Omental fat pad (tissue), 4 donors: ENCODE measurements around the gene SH3RF3. TPM values are rescaled to one million over a fixed set of nuclear protein-coding genes. Genes with fewer than 3 reads are reported as not detected.

Experiments
- ATAC-seq: fragments of 150-250 bp; one replicate; pipeline ENCODE4 v1.9.1; 2016; ENCODE audit warnings: mild to moderate bottlenecking, moderate library complexity; ENCODE audit not compliant: low FRiP score
- DNase-seq: peaks from one replicate; pipeline ENCODE4 v3.0.0-alpha.2; 2019; ENCODE audit warnings: low spot score
- CTCF ChIP-seq, 3 donors: fragments of 450-650 bp; IDR thresholded peaks; one replicate each; pipeline ENCODE4 v1.5.1; 2016 to 2017; ENCODE audit warnings: antibody characterized with exemption in 3 of 3, mild to moderate bottlenecking in 3 of 3, moderate library complexity in 2 of 3
- total RNA-seq, 4 donors: library from RNA; depleted of rRNA; stranded (reverse); fragments of >200 nt; gene quantifications; one replicate each; pipeline ENCODE4 v1.1.0, GENCODE V29; 2016

Gene SH3RF3
- total RNA-seq, 4 donors from 2014 or later, result 6.5 to 16.6 (median 8.6) TPM

- no peak for TF ChIP-seq CTCF (IDR thresholded peaks at IDR 0.05)
- no peak for DNase-seq
- ATAC-seq, result no peak
These were observed 201.1 kb downstream of the SH3RF3 start for GRCh38 chr2:109330056-109330455.

DNA sequence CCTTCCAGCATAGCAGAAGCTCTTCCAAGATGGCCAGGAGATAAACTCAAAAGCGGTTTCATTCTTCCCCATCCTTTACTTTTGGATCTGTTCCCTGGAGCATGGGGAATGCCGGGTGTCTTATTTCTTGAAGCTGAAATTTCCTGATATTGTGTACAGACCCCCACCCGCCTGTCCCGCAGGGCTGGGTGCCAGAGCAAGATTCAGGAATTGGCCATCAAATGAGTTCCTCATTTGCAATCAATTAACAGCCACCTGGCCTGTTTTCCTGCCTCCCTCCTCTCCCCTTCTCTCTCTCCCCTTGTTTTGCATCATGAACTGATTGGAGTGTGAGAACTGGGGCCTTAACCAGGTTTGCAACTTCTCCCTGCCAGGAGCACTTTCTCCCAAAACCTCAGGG is 202.1 kb downstream of the SH3RF3 start:
- TF ChIP-seq CTCF (IDR thresholded peaks at IDR 0.05), result no peak
- ATAC-seq (no peak), DNase-seq (no peak)

DNA sequence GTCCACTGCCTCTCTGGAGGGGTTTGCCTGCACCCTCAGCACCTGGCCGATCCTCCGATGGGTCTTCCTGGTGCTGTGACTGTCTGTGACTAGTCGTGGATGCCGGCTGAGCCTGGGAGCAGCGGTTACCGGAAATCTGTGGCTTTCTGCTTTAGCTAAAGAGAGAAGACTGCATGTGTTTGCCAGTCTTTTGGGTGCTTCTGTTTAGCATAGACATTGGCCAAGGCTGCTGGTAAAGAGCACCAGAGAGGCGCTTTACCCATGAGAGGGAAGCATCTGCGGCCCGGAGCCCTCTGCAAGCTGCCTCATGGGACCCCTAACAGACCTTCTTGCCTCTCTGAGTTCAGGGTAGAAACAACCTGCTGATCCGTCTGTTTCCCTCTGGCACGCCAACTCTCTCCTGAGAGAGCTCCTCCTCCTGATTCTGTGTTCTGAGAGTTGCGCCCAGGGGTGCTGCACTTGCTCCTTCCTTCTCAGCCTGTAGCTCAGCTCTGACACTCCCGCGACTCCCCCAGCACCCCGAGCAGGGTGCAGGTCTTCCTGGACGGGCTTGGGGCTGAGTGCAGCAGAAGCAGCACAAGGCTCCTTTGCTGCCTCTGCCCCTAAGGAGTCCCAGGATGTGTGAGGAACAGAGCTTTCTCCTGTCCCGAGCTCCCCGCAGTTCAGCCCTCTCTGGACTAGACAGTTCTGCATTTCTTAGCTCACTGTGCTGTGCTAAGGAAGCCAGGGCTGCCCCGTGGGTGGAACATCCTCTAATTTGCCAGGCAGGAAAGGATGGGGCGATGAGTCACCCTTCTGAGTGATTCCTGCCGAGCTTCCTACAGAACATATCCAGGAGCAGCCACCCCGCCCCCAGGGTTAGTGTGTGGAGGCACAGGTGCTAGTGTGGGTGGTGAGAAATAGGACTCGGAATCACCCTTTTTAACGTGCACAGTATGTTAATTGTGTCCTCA is 203.2 kb downstream of the SH3RF3 start:
- peak; percentile 96 for ATAC-seq
- TF ChIP-seq CTCF (IDR thresholded peaks at IDR 0.05), result no peak
- peak; percentile 89 for DNase-seq

- no peak for TF ChIP-seq CTCF (IDR thresholded peaks at IDR 0.05)
- ATAC-seq, result no peak
- DNase-seq, result no peak
These were observed 203.9 kb downstream of the SH3RF3 start for GRCh38 chr2:109332880-109333279.

- DNase-seq (no peak), ATAC-seq (no peak)
- TF ChIP-seq CTCF (IDR thresholded peaks at IDR 0.05), result no peak
These were observed 204.6 kb downstream of the SH3RF3 start for GRCh38 chr2:109333414-109334210.

GRCh38 chr2:109335631-109336176 is 206.7 kb downstream of the SH3RF3 start:
- TF ChIP-seq CTCF (IDR thresholded peaks at IDR 0.05), result no peak
- ATAC-seq (peak; percentile 39), DNase-seq (no peak)
